GM12878 (cell line): ENCODE measurements around the gene ZNF775. TPM values are rescaled to one million over a fixed set of nuclear protein-coding genes. Genes with fewer than 3 reads are reported as not detected.

Experiments used
- ATAC-seq: fragments of 200-7000 bp; cut with Tn5 transposase; 3 replicates; pipeline ENCODE4 v1.9.1; 2020; ENCODE audit warnings: mild to moderate bottlenecking, moderate library complexity
- BruUV-seq: library from RNA; stranded (reverse); fragments of 400-500 nt; replicated peaks from 2 replicates; lab custom pipeline; 2021; lab: Mats Ljungman, UMichigan
- CTCF ChIA-PET: fragments of 300-600 bp; sonication (Branson Sonifier 250); formaldehyde crosslinking; extraction: SDS; loops from one replicate; lab custom pipeline; 2021; ENCODE audit warnings: inconsistent platforms; lab: Yijun Ruan, JAX
- POLR2A ChIA-PET: fragments of 350-600 bp; formaldehyde crosslinking; extraction: SDS; loops from one replicate; lab custom pipeline; 2021; ENCODE audit warnings: inconsistent platforms; lab: Charles Lee
- RAD21 ChIA-PET: fragments of 300-600 bp; sonication (Branson Sonifier 250); formaldehyde crosslinking; loops from one replicate; lab custom pipeline; 2023; ENCODE audit warnings: antibody characterized with exemption; ENCODE audit not compliant: unreplicated experiment; lab: Charles Lee
- SMC1A ChIA-PET: fragments of 300-600 bp; sonication (Branson Sonifier 250); formaldehyde crosslinking; loops from one replicate; lab custom pipeline; 2023; ENCODE audit not compliant: unreplicated experiment, uncharacterized antibody; lab: Charles Lee
- DNase-seq: peaks from one replicate; pipeline ENCODE4 v3.0.0-alpha.2; 2011; ENCODE audit warnings: low read depth, low spot score
- FAIRE-seq: peaks from 3 replicates; lab custom pipeline; 2011; peaks lifted over from hg19 to GRCh38; lab: Jason Lieb, UNC
- H2AFZ ChIP-seq: 2 replicates; pipeline ENCODE4 v1.6.0; 2011; ENCODE audit warnings: low read depth, low read length, control low read depth; ENCODE audit not compliant: control insufficient read depth
- H3K27ac ChIP-seq: 2 replicates; pipeline ENCODE4 v1.5.1; 2011; ENCODE audit warnings: control low read depth; ENCODE audit not compliant: control insufficient read depth, insufficient read depth
- H3K27me3 ChIP-seq, 2 experiments: replicated peaks in 1 of 2; 2 replicates each; pipeline versions ENCODE4 v1.6.0 to v1.6.1; 2011; ENCODE audit warnings: low read length in 1 of 2; ENCODE audit not compliant: control insufficient read depth in 2 of 2, insufficient read depth in 2 of 2
- H3K36me3 ChIP-seq, 2 experiments: 2 replicates each; pipeline ENCODE4 v1.5.1; 2011; ENCODE audit warnings: low read length in 1 of 2; ENCODE audit not compliant: control insufficient read depth in 2 of 2, insufficient read depth in 2 of 2
- H3K4me1 ChIP-seq: 2 replicates; pipeline ENCODE4 v1.6.1; 2011; ENCODE audit warnings: mild to moderate bottlenecking, low read length, moderate library complexity, mixed read lengths; ENCODE audit not compliant: control insufficient read depth, insufficient read depth
- H3K4me2 ChIP-seq: 2 replicates; pipeline ENCODE4 v1.6.0; 2011; ENCODE audit warnings: control low read depth; ENCODE audit not compliant: control insufficient read depth, insufficient read depth
- H3K4me3 ChIP-seq: fragments of 200-600 bp; sonication (generic); 2 replicates; pipeline ENCODE4 v1.5.1; 2016
- H3K79me2 ChIP-seq: 2 replicates; pipeline ENCODE4 v1.6.0; 2011; ENCODE audit warnings: low read length; ENCODE audit not compliant: control insufficient read depth, insufficient read depth
- H3K9ac ChIP-seq: 2 replicates; pipeline ENCODE4 v1.8.0; 2011; ENCODE audit warnings: low read length, control low read depth, mixed read lengths; ENCODE audit not compliant: control insufficient read depth, insufficient read depth
- H3K9me3 ChIP-seq: replicated peaks from 3 replicates; pipeline ENCODE4 v1.5.1; 2011; ENCODE audit warnings: mild to moderate bottlenecking, low read length; ENCODE audit not compliant: control insufficient read depth, insufficient read depth
- H4K20me1 ChIP-seq: 2 replicates; pipeline ENCODE4 v1.6.0; 2011; ENCODE audit not compliant: control insufficient read depth, insufficient read depth
- BRCA1 ChIP-seq: IDR thresholded peaks from 2 replicates; pipeline ENCODE4 v1.6.1; 2011; ENCODE audit warnings: low read depth, low read length, improper control_type of control experiment
- CBX5 ChIP-seq: sonication (generic); IDR thresholded peaks from 2 replicates; pipeline ENCODE4 v1.6.1; 2016; ENCODE audit warnings: low read depth, moderate library complexity, mild to moderate bottlenecking, inconsistent platforms
- GABPA ChIP-seq: IDR thresholded peaks from 2 replicates; pipeline ENCODE4 v1.6.1; 2014; ENCODE audit warnings: antibody characterized with exemption, low read depth, mild to moderate bottlenecking, inconsistent platforms
- HDAC2 ChIP-seq: fragments of 200-600 bp; sonication (generic); IDR thresholded peaks from 2 replicates; pipeline ENCODE4 v1.6.1; 2017
- HDGF ChIP-seq: fragments of 450-650 bp; IDR thresholded peaks from 2 replicates; pipeline ENCODE4 v1.6.1; 2016; ENCODE audit warnings: antibody characterized with exemption
- KAT2A ChIP-seq: conservative IDR thresholded peaks from 2 replicates; pipeline ENCODE4 v1.6.1; 2011; ENCODE audit warnings: low read depth, low read length; ENCODE audit not compliant: control insufficient read depth
- MEF2A ChIP-seq: IDR thresholded peaks from 2 replicates; pipeline ENCODE4 v1.6.1; 2011; ENCODE audit warnings: low read depth, mild to moderate bottlenecking, low read length, moderate library complexity; ENCODE audit not compliant: insufficient read depth
- MEF2B ChIP-seq: fragments of 450-650 bp; IDR thresholded peaks from 2 replicates; pipeline ENCODE4 v1.6.1; 2018; ENCODE audit warnings: mild to moderate bottlenecking, moderate library complexity; ENCODE audit not compliant: partially characterized antibody, poor library complexity, severe bottlenecking
- RCOR1 ChIP-seq: conservative IDR thresholded peaks from 2 replicates; pipeline ENCODE4 v1.6.1; 2012; ENCODE audit warnings: low read depth, low read length, improper control_type of control experiment
- ZBTB4 ChIP-seq: fragments of 450-650 bp; formaldehyde crosslinking; IDR thresholded peaks from 2 replicates; pipeline ENCODE4 v1.4.0; 2022; ENCODE audit warnings: mild to moderate bottlenecking, moderate library complexity
- ZBTB40 ChIP-seq: fragments of 450-650 bp; IDR thresholded peaks from 2 replicates; pipeline ENCODE4 v1.6.1; 2016; ENCODE audit warnings: mild to moderate bottlenecking, moderate library complexity, borderline replicate concordance
- ZNF687 ChIP-seq: fragments of 450-650 bp; IDR thresholded peaks from 2 replicates; pipeline ENCODE4 v1.6.1; 2017; ENCODE audit warnings: mild to moderate bottlenecking, moderate library complexity
- WGBS: methylation state at CpG from one replicate; pipeline ENCODE4 v1.1.6; 2016; ENCODE audit warnings: low lambda C conversion rate; ENCODE audit not compliant: insufficient replicate concordance, insufficient coverage; ENCODE audit errors: missing lambda C conversion rate; 5-methylcytosine and 5-hydroxymethylcytosine counted together
- in situ Hi-C: fragments of 300-500 bp; cut with MboI; formaldehyde crosslinking; loops from 9 replicates; pipeline ENCODE4 v1.14.3; 2018; ENCODE audit warnings: mixed read lengths
- intact Hi-C: fragments of 100-400 bp; cut with micrococcal nuclease; formaldehyde crosslinking; loops from one replicate; pipeline ENCODE4 v1.14.2; 2022; ENCODE audit not compliant: unreplicated experiment
- polyA plus RNA-seq, 11 experiments: library from polyadenylated mRNA; depleted of rRNA in 4 of 11; unstranded in 6 of 11; stranded (reverse) in 5 of 11; fragments of >200 nt; fragmentation: Nextera tagmentation in 4 of 11; fragmentation: Illumina TruSeq in 1 of 11; extraction: Ambion mirVana in 4 of 11; extraction: Trizol in 1 of 11; gene quantifications; 1 replicate in 1 of 11; 2 replicates in 10 of 11; pipeline versions ENCODE4 v1.2.1 to v1.2.3, GENCODE V29; 2011 to 2016; ENCODE audit warnings: inconsistent platforms in 2 of 11, missing spikeins in 2 of 11, low read depth in 1 of 11
- total RNA-seq, 4 experiments: library from RNA; depleted of rRNA in 3 of 4; stranded (reverse); fragments of >200 nt in 3 of 4; fragmentation: Illumina TruSeq in 1 of 4; extraction: Trizol in 1 of 4; gene quantifications; 2 replicates each; pipeline versions ENCODE4 v1.2.1 to v1.2.3, GENCODE V29; 2013 to 2021

The ZNF775 gene
- total and polyA plus RNA-seq, 10 of the 15 experiments (the other 5 are each of a cell fraction or from before 2014, with no cell fraction given): 0.05 to 14.3 (median 2.1) TPM

- Histone ChIP-seq H2AFZ (peak overlapping the region; percentile 69), H3K27ac (peak overlapping the region; percentile 97), H3K9ac (peak overlapping the region; percentile 99), H4K20me1 (no peaks in the 10 kb centered on the region; the same call in 1 of the 2 replicates), H3K4me2 (peak overlapping the region; percentile 93), H3K9me3 (no peaks in the 10 kb centered on the region), H3K4me3 (peak overlapping the region; percentile 96), H3K36me3 (peaks cover 10 to 14% of the 10 kb centered on the region in 2 experiments), H3K79me2 (peaks cover 50% of the 10 kb centered on the region), H3K4me1 (peaks cover 29% of the 10 kb centered on the region), H3K27me3 (no peaks in the 10 kb centered on the region)
- no TSS peak for BruUV-seq
- CTCF ChIA-PET: interaction anchor here (0.9 to 7.7 kb wide), 9 partner anchors 10 to 54 kb away, joined by 3 to 70 read pairs (median 7); a partner anchor contains a TSS
- intact Hi-C loops: loop anchor here (1.0 to 2.0 kb wide), 2 partner anchors 12 to 45 kb away; partner anchors contain the start of genes ACTR3C, LRRC61 and ZNF775
- SMC1A ChIA-PET: interaction anchor here (0.8 to 5.6 kb wide), 7 partner anchors 8 to 66 kb away, joined by 3 to 41 read pairs (median 6); a partner anchor contains a TSS
- 39% methylated on average over 8 of the region's 8 CpGs for whole genome bisulfite sequencing
- DNase-seq (no peak), FAIRE-seq (no peak), ATAC-seq (no peak)
- POLR2A ChIA-PET: interaction anchor here (0.9 to 4.9 kb wide), 8 partner anchors 10 to 47 kb away, joined by 3 to 46 read pairs (median 10); a partner anchor contains a TSS
- RAD21 ChIA-PET: interaction anchor here (0.9 to 5.3 kb wide), 7 partner anchors 8 to 66 kb away, joined by 3 to 45 read pairs (median 11); a partner anchor contains a TSS
- in situ Hi-C loops: no loop called here
- TF ChIP-seq ZBTB4 (no peak), BRCA1 (no peak), MEF2A (no peak), HDGF (no peak), ZBTB40 (peak; percentile 33; the same call in 1 of the 2 replicates), HDAC2 (no peak), GABPA (no peak), CBX5 (no peak), MEF2B (no peak), RCOR1 (no peak), ZNF687 (no peak), KAT2A (no peak)
Observed at GRCh38 chr7:150367677-150368095, 11.4 kb upstream of the ZNF775 start.
